ENCODE measurements around the gene C1QTNF8.

Gene C1QTNF8

GRCh38 chr16:1079786-1080525, 16.1 kb downstream of the C1QTNF8 start:
- no peak for DNase-seq (ENCODE audit: low spot score)
- FAIRE-seq = no peak

GRCh38 chr16:1079341-1079740, 16.7 kb downstream of the C1QTNF8 start:
- no peak for FAIRE-seq
- no peak for DNase-seq (ENCODE audit: low spot score)

- FAIRE-seq = peak; percentile 88
Measured at GRCh38 chr16:1078579-1079021, 17.4 kb downstream of the C1QTNF8 start.

GRCh38 chr16:1077877-1078578, 18.0 kb downstream of the C1QTNF8 start:
- DNase-seq (ENCODE audit: low spot score) (no peak), FAIRE-seq (no peak)

More at GRCh38 chr16:1078579-1079021, 17.4 kb downstream of the C1QTNF8 start:
- peak; percentile 89 for DNase-seq (ENCODE audit: low spot score)

GRCh38 chr16:1076801-1077576, 19.1 kb downstream of the C1QTNF8 start:
- FAIRE-seq (no peak), DNase-seq (ENCODE audit: low spot score) (no peak)

GRCh38 chr16:1075546-1075945, 20.5 kb downstream of the C1QTNF8 start:
- peak; percentile 45 for DNase-seq (ENCODE audit: low spot score)
- no peak for FAIRE-seq

GRCh38 chr16:1074379-1074649, 21.7 kb downstream of the C1QTNF8 start:
- DNase-seq (ENCODE audit: low spot score) = no peak
- FAIRE-seq = no peak

GRCh38 chr16:1073566-1074378, 22.3 kb downstream of the C1QTNF8 start:
- FAIRE-seq (no peak), DNase-seq (ENCODE audit: low spot score) (no peak)

GRCh38 chr16:1073262-1073558, 22.8 kb downstream of the C1QTNF8 start:
- no peak for DNase-seq (ENCODE audit: low spot score)
- FAIRE-seq = no peak

GRCh38 chr16:1072526-1073261, 23.4 kb downstream of the C1QTNF8 start, which contains the start of gene SSTR5:
Gene SSTR5, plus strand, starts transcription at chr16:1072747. Its CDS starts 6,122 bp downstream, at chr16:1078869.
- FAIRE-seq = no peak

GRCh38 chr16:1071561-1072225, 24.4 kb downstream of the C1QTNF8 start:
- no peak for DNase-seq (ENCODE audit: low spot score)

More at GRCh38 chr16:1072526-1073261, 23.4 kb downstream of the C1QTNF8 start, which contains the start of gene SSTR5:
- no peak for DNase-seq (ENCODE audit: low spot score)

GRCh38 chr16:1070864-1071408, 25.1 kb downstream of the C1QTNF8 start:
- FAIRE-seq (no peak), DNase-seq (ENCODE audit: low spot score) (no peak)

More at GRCh38 chr16:1071561-1072225, 24.4 kb downstream of the C1QTNF8 start:
- FAIRE-seq = no peak

GRCh38 chr16:1070084-1070863, 25.8 kb downstream of the C1QTNF8 start:
- no peak for FAIRE-seq
- DNase-seq (ENCODE audit: low spot score) = no peak

- no peak for DNase-seq (ENCODE audit: low spot score)
- no peak for FAIRE-seq
Measured at GRCh38 chr16:1069154-1069553, 26.9 kb downstream of the C1QTNF8 start.

- FAIRE-seq (no peak), DNase-seq (ENCODE audit: low spot score) (no peak)
Measured at GRCh38 chr16:1068451-1068850, 27.6 kb downstream of the C1QTNF8 start.

GRCh38 chr16:1067629-1068028, 28.4 kb downstream of the C1QTNF8 start:
- FAIRE-seq (no peak), DNase-seq (ENCODE audit: low spot score) (no peak)

- DNase-seq (ENCODE audit: low spot score) = no peak
Measured at GRCh38 chr16:1066584-1067172, 29.4 kb downstream of the C1QTNF8 start.

GRCh38 chr16:1065469-1066128, 30.4 kb downstream of the C1QTNF8 start:
- FAIRE-seq (no peak), DNase-seq (ENCODE audit: low spot score) (no peak)

More at GRCh38 chr16:1066584-1067172, 29.4 kb downstream of the C1QTNF8 start:
- FAIRE-seq = no peak

Data from urothelium cell line (cell line).